ENCODE data around the gene HDAC5. TPM values are rescaled to one million over a fixed set of nuclear protein-coding genes. Genes with fewer than 3 reads are reported as not detected.
A peak's percentile ranks its signal among the peaks of the same experiment; 100 is the strongest.
"Not testable (repeated sequence)": the region's sequence is repeated elsewhere in the genome, so short reads cannot be mapped to it uniquely, and the experiment has no call there.

The HDAC5 gene
- total RNA-seq, 1 donor from 2014 or later, result 55.3 TPM

DNA sequence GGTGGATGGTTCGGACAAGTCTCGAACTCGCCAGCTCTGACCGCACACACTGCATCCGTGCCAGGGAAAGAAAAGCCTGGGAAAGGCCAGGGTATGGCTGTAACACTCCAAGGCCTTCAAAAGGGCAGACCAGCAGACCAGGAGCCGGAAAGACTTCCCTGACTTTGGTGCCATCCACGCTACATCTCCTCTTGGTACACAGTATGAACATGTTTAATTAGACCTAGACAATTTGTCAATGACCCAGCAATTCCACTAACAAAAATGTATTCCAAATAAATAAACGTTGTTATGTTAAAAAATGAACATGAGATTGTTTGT is 637 bp upstream of the HDAC5 start:
- intact Hi-C loops (cut with DNase I), result no loop called here
- TF ChIP-seq, protein P1, sequence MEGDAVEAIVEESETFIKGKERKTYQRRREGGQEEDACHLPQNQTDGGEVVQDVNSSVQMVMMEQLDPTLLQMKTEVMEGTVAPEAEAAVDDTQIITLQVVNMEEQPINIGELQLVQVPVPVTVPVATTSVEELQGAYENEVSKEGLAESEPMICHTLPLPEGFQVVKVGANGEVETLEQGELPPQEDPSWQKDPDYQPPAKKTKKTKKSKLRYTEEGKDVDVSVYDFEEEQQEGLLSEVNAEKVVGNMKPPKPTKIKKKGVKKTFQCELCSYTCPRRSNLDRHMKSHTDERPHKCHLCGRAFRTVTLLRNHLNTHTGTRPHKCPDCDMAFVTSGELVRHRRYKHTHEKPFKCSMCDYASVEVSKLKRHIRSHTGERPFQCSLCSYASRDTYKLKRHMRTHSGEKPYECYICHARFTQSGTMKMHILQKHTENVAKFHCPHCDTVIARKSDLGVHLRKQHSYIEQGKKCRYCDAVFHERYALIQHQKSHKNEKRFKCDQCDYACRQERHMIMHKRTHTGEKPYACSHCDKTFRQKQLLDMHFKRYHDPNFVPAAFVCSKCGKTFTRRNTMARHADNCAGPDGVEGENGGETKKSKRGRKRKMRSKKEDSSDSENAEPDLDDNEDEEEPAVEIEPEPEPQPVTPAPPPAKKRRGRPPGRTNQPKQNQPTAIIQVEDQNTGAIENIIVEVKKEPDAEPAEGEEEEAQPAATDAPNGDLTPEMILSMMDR (IDR thresholded peaks at IDR 0.05), result no peak
- Histone ChIP-seq H3K9me3 (no peaks in the 10 kb centered on the region), H3K4me3 (peak overlapping the region; percentile 99), H3K4me1 (peaks cover 26% of the 10 kb centered on the region), H3K36me3 (no peaks in the 10 kb centered on the region), H3K27me3 (no peaks in the 10 kb centered on the region), H3K27ac (peak overlapping the region; percentile 91)
- ATAC-seq (no peak), DNase-seq (no peak)

DNA sequence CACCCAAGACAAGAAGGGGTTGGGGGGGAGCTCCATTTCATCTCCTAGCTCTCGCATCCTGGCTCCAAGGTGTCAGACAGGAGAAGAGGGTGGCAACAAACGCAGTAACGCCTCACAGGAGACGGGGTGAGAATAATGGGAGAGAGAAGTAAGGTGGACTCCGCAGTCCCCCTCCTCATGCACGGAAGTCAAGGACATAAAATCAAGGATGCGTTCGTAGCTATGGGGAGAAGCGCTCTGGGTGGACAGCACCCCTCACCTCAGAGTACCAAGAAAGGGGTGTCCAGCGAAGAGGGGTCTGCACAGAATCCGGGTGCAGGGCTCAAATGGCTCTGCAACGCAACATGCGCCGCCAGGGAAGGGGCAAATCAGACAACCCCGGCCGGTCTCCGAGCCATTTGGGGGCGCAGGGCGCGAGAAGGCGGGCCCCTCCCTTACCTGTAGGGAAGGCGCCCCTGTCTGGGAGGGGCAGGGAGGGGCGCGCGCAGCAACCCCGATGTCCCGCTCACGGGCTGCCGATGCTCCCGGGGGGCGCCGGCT is 555 bp downstream of the HDAC5 start:
- no peaks in the 10 kb centered on the region for H3K36me3 ChIP-seq
- TF ChIP-seq, protein P1 (IDR thresholded peaks at IDR 0.05), result no peak
- H3K4me1 ChIP-seq, result peaks cover 29% of the 10 kb centered on the region
- peak overlapping the region; percentile 99 for H3K4me3 ChIP-seq
- ATAC-seq (no peak), DNase-seq (no peak)
- intact Hi-C loops (cut with DNase I), result no loop called here
- H3K27me3 ChIP-seq, result no peaks in the 10 kb centered on the region
- H3K27ac ChIP-seq, result peak overlapping the region; percentile 91
- H3K9me3 ChIP-seq, result no peaks in the 10 kb centered on the region

DNA sequence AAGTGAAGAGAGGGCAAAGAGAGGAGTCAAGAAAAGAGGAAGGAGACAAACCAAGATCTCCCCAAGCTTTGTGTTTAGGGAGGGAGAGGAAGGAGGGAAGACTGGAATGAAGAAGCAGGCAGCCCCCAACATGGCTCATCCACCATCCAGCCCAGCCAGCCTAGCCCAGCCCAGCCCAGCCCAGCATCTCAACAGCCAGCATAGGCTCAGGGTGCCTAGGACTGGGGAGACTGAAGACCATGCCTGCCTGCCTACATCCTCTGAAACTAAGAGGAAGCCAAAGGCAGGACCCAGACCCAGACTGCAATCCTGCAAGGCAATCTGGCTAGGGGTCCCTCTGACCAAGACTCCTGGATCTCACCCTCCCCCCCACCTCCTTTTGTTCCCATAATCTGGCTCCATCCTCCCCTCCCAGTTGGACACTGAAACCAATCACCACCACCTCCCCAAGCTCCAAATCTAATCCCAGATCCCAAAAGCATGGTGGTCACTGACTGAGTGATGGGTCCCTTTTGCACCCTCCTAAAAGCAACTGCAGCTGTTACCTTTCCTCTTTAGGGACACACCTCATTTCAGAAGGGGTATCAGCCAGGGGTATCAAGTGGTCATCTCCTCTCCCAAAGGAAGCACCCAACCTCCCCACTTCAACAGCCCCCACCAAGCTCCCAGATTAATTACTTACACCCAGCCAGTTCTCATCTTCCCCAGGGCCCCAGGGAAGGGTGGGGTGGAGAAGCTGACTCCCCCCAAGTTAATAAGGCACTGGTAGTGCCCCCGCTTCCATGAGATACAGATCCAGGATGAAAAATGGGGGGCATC is 1.2 kb downstream of the HDAC5 start:
- intact Hi-C loops (cut with DNase I), result no loop called here
- TF ChIP-seq, protein P1 (IDR thresholded peaks at IDR 0.05), result no peak
- DNase-seq (no peak), ATAC-seq (no peak)
- H3K27ac ChIP-seq, result peak overlapping the region; percentile 91
- peak overlapping the region; percentile 99 for H3K4me3 ChIP-seq
- no peaks in the 10 kb centered on the region for H3K9me3 ChIP-seq
- peaks cover 29% of the 10 kb centered on the region for H3K4me1 ChIP-seq
- no peaks in the 10 kb centered on the region for H3K27me3 ChIP-seq
- H3K36me3 ChIP-seq, result no peaks in the 10 kb centered on the region

DNA sequence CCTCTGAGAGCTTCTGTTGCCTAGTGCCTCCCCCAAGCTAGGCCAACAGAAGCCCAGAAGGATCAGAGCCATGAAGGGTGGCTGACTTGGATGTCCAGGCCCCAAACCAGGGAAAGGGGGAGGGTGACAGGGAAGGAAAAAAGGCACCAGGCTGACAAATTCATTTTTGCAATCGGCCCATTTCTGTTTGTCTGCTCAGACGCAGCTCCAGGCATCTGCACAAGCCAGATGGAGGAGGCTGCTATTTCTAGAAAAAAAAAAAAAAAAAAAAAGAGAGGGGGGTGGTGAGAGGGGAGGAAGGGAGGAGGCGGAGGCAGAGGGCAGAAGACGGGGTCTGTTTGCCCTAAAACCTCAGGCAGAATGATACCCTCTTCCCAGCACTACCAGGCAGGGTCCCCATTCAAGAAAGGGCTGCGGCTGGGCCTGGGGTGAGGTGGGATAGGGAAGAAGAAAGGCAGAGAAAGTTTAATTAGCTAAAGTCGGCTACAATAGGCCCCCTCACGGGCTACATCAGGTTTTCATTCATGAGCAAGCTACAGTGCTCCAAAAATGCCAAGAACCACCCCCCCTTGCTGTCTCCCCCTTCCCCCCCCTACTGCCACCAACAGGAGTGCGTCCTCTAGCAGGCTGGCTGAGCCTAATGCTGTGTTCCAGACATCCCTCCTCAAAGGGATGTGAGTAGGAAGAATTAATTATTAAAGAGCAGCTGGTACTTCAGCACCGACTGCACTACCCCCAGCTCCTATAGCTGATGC is 2.4 kb downstream of the HDAC5 start:
- no peak for ATAC-seq
- H3K36me3 ChIP-seq, result peaks cover 11% of the 10 kb centered on the region
- TF ChIP-seq, protein P1 (IDR thresholded peaks at IDR 0.05), result no peak
- no peaks in the 10 kb centered on the region for H3K9me3 ChIP-seq
- H3K4me1 ChIP-seq, result peaks cover 29% of the 10 kb centered on the region
- H3K4me3 ChIP-seq, result no peak overlapping the region
- H3K27ac ChIP-seq, result no peak overlapping the region
- intact Hi-C loops (cut with DNase I), result no loop called here
- H3K27me3 ChIP-seq, result no peaks in the 10 kb centered on the region
- DNase-seq, result no peak

DNA sequence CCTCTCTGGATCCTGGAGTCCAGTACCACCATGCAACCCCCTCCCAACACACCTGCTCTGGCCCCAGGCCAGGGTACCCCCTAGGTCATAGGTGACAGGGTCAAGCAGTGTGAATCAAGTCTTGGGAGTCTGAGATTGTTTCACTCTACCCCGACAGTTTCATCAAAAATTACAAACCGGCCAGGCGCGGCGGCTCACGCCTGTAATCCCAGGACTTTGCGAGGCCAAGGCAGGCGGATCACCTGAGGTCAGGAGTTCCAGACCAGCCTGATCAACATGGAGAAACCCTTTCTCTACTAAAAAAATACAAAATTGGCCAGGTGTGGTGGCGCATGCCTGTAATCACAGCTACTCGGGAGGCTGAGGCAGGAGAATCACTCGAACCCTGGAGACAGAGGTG is 3.2 kb downstream of the HDAC5 start:
- H3K27ac ChIP-seq; H3K9me3 ChIP-seq; H3K4me3 ChIP-seq; ATAC-seq; H3K27me3 ChIP-seq; DNase-seq; intact Hi-C loops (cut with DNase I): not testable (repeated sequence)
- Histone ChIP-seq H3K36me3 (peaks cover 13% of the 10 kb centered on the region), H3K4me1 (peaks cover 29% of the 10 kb centered on the region)

DNA sequence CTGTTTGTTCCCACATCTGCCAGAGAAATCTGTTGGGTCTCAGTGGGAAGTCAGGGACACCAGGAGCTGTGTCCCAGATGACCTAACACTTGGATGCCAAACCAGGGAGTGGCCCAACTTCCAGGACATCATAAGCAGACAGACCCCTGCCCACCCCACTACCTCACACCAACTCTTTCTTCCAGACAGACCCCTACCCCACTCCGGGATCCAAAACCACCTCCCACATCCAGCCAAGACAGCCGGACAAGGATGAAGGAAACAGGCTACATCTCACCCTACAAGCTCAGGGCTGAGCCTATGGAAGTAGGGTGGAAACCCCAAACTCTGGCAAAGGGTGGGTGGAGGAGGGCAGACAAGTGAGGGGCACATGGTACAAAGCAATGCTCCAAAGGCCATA is 3.6 kb downstream of the HDAC5 start:
- TF ChIP-seq, protein P1 (IDR thresholded peaks at IDR 0.05), result no peak
- Histone ChIP-seq H3K9me3 (no peaks in the 10 kb centered on the region), H3K4me1 (peaks cover 29% of the 10 kb centered on the region), H3K27me3 (no peaks in the 10 kb centered on the region), H3K27ac (no peak overlapping the region), H3K4me3 (no peak overlapping the region), H3K36me3 (peaks cover 18% of the 10 kb centered on the region)
- DNase-seq, result no peak
- ATAC-seq, result no peak
- intact Hi-C loops (cut with DNase I), result no loop called here
